Upper lobe of left lung (tissue), 4 donors: Measurements from ENCODE around the gene COQ4.

Source experiments
- CTCF ChIP-seq, 6 experiments: fragments of 450-650 bp in 4 of 6; fragments of 200-600 bp in 2 of 6; sonication (generic) in 2 of 6; IDR thresholded peaks; one replicate each; pipeline ENCODE4 v1.5.1; 2016 to 2019; ENCODE audit warnings: antibody characterized with exemption in 6 of 6
- EP300 ChIP-seq, 4 donors: sonication (generic); formaldehyde crosslinking; IDR thresholded peaks; one replicate each; pipeline ENCODE4 v1.5.1; 2017; ENCODE audit warnings: antibody characterized with exemption in 4 of 4, control low read depth in 2 of 4
- POLR2A ChIP-seq, 4 donors: fragments of 450-650 bp; IDR thresholded peaks; one replicate each; pipeline ENCODE4 v1.5.1; 2016 to 2017; ENCODE audit warnings: antibody characterized with exemption in 4 of 4, mild to moderate bottlenecking in 2 of 4

GRCh38 chr9:128337936-128338335 lies 15.3 kb downstream of the COQ4 start:
- TF ChIP-seq CTCF (IDR thresholded peaks at IDR 0.05) (no peak), POLR2A (IDR thresholded peaks at IDR 0.05) (no peak), EP300 (IDR thresholded peaks at IDR 0.05) (no peak)
